Adipocyte (in vitro differentiated cells): ENCODE data around the gene SERPINE3.

Source experiments
- DNase-seq: peaks from one replicate; pipeline ENCODE4 v3.0.0-alpha.2; 2015; ENCODE audit warnings: low read depth
- H3K27me3 ChIP-seq: replicated peaks from 2 replicates; pipeline ENCODE4 v1.7.0; 2013; ENCODE audit warnings: mild to moderate bottlenecking, low read length, moderate library complexity; ENCODE audit not compliant: control insufficient read depth, insufficient read depth
- H3K36me3 ChIP-seq: 2 replicates; pipeline ENCODE4 v1.7.0; 2013; ENCODE audit warnings: low read length, mild to moderate bottlenecking, moderate library complexity; ENCODE audit not compliant: control insufficient read depth, insufficient read depth, severe bottlenecking
- H3K4me1 ChIP-seq: 2 replicates; pipeline ENCODE4 v1.7.0; 2013; ENCODE audit warnings: mild to moderate bottlenecking, low read length, moderate library complexity; ENCODE audit not compliant: control insufficient read depth, insufficient read depth
- H3K4me3 ChIP-seq: 2 replicates; pipeline ENCODE4 v1.7.0; 2013; ENCODE audit warnings: mild to moderate bottlenecking, low read length, moderate library complexity
- H3K9ac ChIP-seq: 2 replicates; pipeline ENCODE4 v1.7.0; 2013; ENCODE audit warnings: mild to moderate bottlenecking, low read length, moderate library complexity
- H3K9me3 ChIP-seq: 2 replicates; pipeline ENCODE4 v1.7.0; 2013; ENCODE audit warnings: mild to moderate bottlenecking, low read length, moderate library complexity; ENCODE audit not compliant: control insufficient read depth

Gene SERPINE3

GRCh38 chr13:51313619-51314018 is 25.9 kb upstream of the SERPINE3 start:
- no peak for DNase-seq
- Histone ChIP-seq H3K9ac (no peak overlapping the region), H3K36me3 (no peaks in the 10 kb centered on the region), H3K27me3 (no peaks in the 10 kb centered on the region), H3K9me3 (no peaks in the 10 kb centered on the region), H3K4me1 (peaks cover 14% of the 10 kb centered on the region), H3K4me3 (no peak overlapping the region)

GRCh38 chr13:51317262-51317661 is 22.2 kb upstream of the SERPINE3 start:
- Histone ChIP-seq H3K27me3 (no peaks in the 10 kb centered on the region), H3K4me3 (no peak overlapping the region), H3K4me1 (peaks cover 14% of the 10 kb centered on the region), H3K36me3 (no peaks in the 10 kb centered on the region), H3K9ac (no peak overlapping the region), H3K9me3 (no peaks in the 10 kb centered on the region)
- peak; percentile 4 for DNase-seq

GRCh38 chr13:51318015-51318414 is 21.5 kb upstream of the SERPINE3 start:
- no peaks in the 10 kb centered on the region for H3K27me3 ChIP-seq
- H3K4me3 ChIP-seq: no peak overlapping the region
- no peak for DNase-seq
- no peaks in the 10 kb centered on the region for H3K36me3 ChIP-seq
- no peak overlapping the region for H3K9ac ChIP-seq
- peaks cover 14% of the 10 kb centered on the region for H3K4me1 ChIP-seq
- H3K9me3 ChIP-seq: no peaks in the 10 kb centered on the region

GRCh38 chr13:51318876-51319275 is 20.6 kb upstream of the SERPINE3 start:
- DNase-seq: no peak

GRCh38 chr13:51321836-51322235 is 17.7 kb upstream of the SERPINE3 start:
- no peaks in the 10 kb centered on the region for H3K36me3 ChIP-seq
- DNase-seq: no peak
- H3K27me3 ChIP-seq: no peaks in the 10 kb centered on the region
- no peak overlapping the region for H3K9ac ChIP-seq
- peaks cover 4% of the 10 kb centered on the region for H3K4me1 ChIP-seq
- no peak overlapping the region for H3K4me3 ChIP-seq
- no peaks in the 10 kb centered on the region for H3K9me3 ChIP-seq

More at GRCh38 chr13:51318876-51319275, 20.6 kb upstream of the SERPINE3 start:
- Histone ChIP-seq H3K27me3 (no peaks in the 10 kb centered on the region), H3K36me3 (no peaks in the 10 kb centered on the region), H3K9me3 (no peaks in the 10 kb centered on the region), H3K9ac (no peak overlapping the region), H3K4me1 (peaks cover 14% of the 10 kb centered on the region), H3K4me3 (no peak overlapping the region)

DNA sequence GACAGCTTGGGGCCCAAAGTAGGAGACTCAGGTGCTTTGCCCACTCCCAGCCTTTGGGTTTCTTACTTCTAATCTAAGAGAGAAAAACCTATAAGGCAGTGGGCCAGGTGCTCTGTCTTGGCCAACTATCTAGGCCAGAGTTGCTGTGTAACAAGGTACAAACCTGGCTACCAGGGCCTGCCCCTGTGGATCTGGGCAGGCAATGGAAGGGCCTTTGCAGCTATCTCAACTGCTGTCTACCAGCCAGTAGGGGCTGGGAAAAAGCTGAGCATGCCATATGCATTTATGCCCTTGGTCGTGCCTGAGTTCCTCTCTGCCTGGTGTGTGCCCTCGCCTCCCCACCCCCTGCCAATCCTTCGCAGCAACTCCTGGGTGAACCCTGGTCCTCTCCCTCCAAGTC is 16.7 kb upstream of the SERPINE3 start:
- no peak overlapping the region for H3K9ac ChIP-seq
- H3K4me1 ChIP-seq: peaks cover 4% of the 10 kb centered on the region
- H3K27me3 ChIP-seq: no peaks in the 10 kb centered on the region

DNA sequence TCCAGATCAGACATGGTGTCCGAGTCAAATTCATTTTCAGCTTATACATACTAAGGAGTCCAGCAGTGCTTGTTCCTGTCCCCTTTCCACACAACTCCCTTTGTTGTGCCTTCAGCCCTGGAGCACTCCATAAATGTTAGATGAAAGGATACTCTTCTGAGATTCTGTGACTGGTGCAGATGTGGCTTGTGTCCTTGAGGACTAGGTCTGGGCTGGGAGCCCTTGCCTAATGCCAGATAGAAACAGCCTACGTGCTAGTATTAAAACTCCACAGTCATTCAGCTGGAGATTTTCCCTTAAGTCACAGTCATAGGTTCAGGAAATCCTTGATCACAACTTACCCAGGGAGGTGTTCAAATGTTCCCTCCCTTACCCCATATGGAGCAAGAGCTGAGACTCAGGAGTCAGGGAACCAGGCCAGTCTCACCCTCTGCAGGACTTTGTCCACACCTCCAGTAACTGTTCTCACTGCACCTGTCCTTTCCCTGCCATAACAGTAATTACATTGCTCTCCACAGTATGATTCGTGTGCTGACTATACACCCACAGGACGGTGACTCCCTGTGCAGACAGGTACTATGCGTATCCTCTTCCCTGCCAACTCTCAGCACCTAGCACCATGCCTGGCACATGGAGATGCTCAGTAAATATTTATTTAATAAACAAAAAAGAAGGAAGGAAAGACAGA is 15.5 kb upstream of the SERPINE3 start:
- no peaks in the 10 kb centered on the region for H3K27me3 ChIP-seq
- no peak overlapping the region for H3K9ac ChIP-seq
- H3K36me3 ChIP-seq: no peaks in the 10 kb centered on the region
- peaks cover 4% of the 10 kb centered on the region for H3K4me1 ChIP-seq
- no peak for DNase-seq
- H3K4me3 ChIP-seq: no peak overlapping the region
- H3K9me3 ChIP-seq: no peaks in the 10 kb centered on the region

More for the DNA sequence above, 16.7 kb upstream of the SERPINE3 start:
- DNase-seq: no peak
- H3K4me3 ChIP-seq: no peak overlapping the region
- no peaks in the 10 kb centered on the region for H3K36me3 ChIP-seq
- H3K9me3 ChIP-seq: no peaks in the 10 kb centered on the region

DNA sequence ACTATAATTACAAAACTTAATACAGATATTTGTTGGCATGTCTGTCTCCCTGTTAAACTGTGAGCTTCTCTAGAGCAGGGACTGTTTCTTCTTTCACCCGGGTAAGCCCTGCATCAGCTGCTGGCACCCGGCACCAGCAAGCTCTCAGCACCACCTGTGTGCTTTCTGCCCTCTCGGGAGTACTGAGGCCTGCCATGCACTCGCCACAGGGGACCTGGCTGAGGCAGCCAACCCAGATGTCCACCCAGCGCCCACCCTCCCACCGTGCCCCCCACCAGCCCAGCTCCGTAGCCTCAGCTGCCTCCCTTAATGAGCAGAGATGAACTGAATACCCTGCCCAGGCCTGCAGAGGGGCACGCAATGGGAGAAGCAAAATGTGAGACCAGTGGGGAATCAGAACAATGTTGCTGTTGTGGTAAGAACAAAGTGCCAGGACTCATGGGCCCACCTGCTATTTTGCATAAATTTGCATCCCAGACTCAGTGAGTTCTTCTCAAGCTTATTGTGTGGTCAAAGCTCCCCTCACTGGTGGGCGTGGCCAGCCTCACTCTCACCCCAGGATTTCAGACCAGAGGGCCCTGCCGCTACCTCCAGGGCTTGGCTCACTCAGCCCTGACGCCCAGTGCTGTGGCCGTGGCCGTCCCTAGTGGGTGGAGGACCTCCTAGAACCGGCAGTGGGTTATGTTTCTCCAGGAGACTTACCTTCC is 14.6 kb upstream of the SERPINE3 start:
- Histone ChIP-seq H3K9ac (no peak overlapping the region), H3K27me3 (no peaks in the 10 kb centered on the region), H3K4me1 (peaks cover 4% of the 10 kb centered on the region), H3K4me3 (no peak overlapping the region), H3K36me3 (no peaks in the 10 kb centered on the region), H3K9me3 (no peaks in the 10 kb centered on the region)
- no peak for DNase-seq

DNA sequence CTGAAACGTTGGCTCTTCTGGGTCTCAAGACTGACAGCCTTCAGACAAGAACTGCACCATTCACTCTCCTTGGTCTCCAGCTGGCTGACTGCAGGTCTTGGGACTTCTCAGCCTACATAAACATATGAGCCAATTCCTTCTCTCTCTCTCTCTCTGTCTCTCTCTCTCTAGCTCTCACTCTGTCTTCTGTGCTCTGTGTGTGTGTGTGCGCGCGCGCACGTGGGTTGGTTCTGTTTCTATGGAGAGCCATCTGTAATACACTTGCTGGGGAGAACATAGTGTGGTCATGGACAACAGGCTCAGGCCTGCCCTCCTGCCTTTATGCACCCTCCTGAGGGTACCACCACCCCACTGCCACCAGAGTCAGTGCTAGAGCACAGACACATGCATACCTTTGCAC is 13.7 kb upstream of the SERPINE3 start:
- Histone ChIP-seq H3K36me3 (no peaks in the 10 kb centered on the region), H3K9me3 (no peaks in the 10 kb centered on the region), H3K9ac (no peak overlapping the region), H3K4me3 (no peak overlapping the region), H3K4me1 (peaks cover 4% of the 10 kb centered on the region), H3K27me3 (no peaks in the 10 kb centered on the region)
- DNase-seq: no peak

DNA sequence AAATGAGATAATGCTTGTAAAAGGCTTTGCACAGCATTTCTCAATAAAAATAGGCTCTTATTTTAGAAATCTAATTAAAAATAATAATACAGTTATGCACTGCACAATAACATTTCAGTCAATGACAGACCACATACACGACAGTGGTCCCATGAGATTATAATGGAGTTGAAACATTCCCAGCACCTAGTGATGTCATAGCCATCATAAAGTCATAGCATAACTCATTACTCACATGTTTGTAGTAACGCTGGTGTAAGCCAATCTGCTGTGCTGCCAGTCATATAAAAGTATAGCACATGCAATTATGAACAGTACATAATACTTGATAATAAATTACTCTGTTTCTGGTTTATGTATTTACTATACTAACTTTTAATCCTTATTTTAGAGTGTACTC is 12.7 kb upstream of the SERPINE3 start:
- no peaks in the 10 kb centered on the region for H3K9me3 ChIP-seq
- H3K36me3 ChIP-seq: no peaks in the 10 kb centered on the region

GRCh38 chr13:51327961-51328360 is 11.5 kb upstream of the SERPINE3 start:
- Histone ChIP-seq H3K27me3 (no peaks in the 10 kb centered on the region), H3K36me3 (no peaks in the 10 kb centered on the region), H3K9me3 (no peaks in the 10 kb centered on the region), H3K4me3 (no peak overlapping the region), H3K9ac (no peak overlapping the region), H3K4me1 (peaks cover 7% of the 10 kb centered on the region)
- no peak for DNase-seq

More for the DNA sequence above, 12.7 kb upstream of the SERPINE3 start:
- no peak overlapping the region for H3K9ac ChIP-seq
- H3K4me3 ChIP-seq: no peak overlapping the region
- H3K27me3 ChIP-seq: no peaks in the 10 kb centered on the region
- no peak for DNase-seq
- H3K4me1 ChIP-seq: peaks cover 6% of the 10 kb centered on the region
